Measurements from ENCODE around the gene ERF. TPM values are rescaled to one million over a fixed set of nuclear protein-coding genes. Genes with fewer than 3 reads are reported as not detected.

Gene ERF
- total RNA-seq, 1 experiment from 2014 or later, result 96.1 TPM

- ChIA-PET CTCF (no interaction called here), POLR2A (no interaction called here), RAD21 (ENCODE audit: low non-redundant PET in 1 of 2, low total read pairs in 2 of 2, uncharacterized antibody in 2 of 2, unreplicated experiment in 2 of 2) (no interaction called here)
- Histone ChIP-seq H3K79me2 (ENCODE audit: insufficient read depth, low read length) (peaks cover 16% of the 10 kb centered on the region), H3K9me2 (ENCODE audit: insufficient read depth) (no peaks in the 10 kb centered on the region), H3K36me3 (ENCODE audit: control insufficient read depth in 1 of 2, insufficient read depth in 2 of 2, low read length in 2 of 2) (peaks cover 3 to 5% of the 10 kb centered on the region in 2 experiments; a peak in 2 of 4 replicates), H3K4me2 (ENCODE audit: low read length) (no peak overlapping the region), H3K9me3 (ENCODE audit: control insufficient read depth in 1 of 2, insufficient read depth in 1 of 2, low read depth in 1 of 2, low read length in 2 of 2) (no peaks in the 10 kb centered on the region), H3K9ac (ENCODE audit: low read length) (no peak overlapping the region), H3K4me1 (ENCODE audit: control insufficient read depth in 1 of 2, insufficient read depth in 2 of 2, low read length in 2 of 2) (peaks cover 20 to 30% of the 10 kb centered on the region in 2 experiments), H4K20me1 (ENCODE audit: insufficient read depth) (no peaks in the 10 kb centered on the region), H3K4me3 (replicated peaks in 1 of 2; ENCODE audit: low read depth in 1 of 2, low read length in 2 of 2) (no peak overlapping the region), H3K27ac (ENCODE audit: low read depth, low read length) (no peak overlapping the region), H3K27me3 (ENCODE audit: insufficient read depth, low read length) (no peaks in the 10 kb centered on the region), H2AFZ (ENCODE audit: low read depth, low read length, poor library complexity, severe bottlenecking) (no peak overlapping the region)
- intact Hi-C loops (cut with micrococcal nuclease), result no loop called here
- DNase-seq (ENCODE audit: low read depth, low spot score) (no peak), ATAC-seq (no peak)
- no TSS peak for BruUV-seq (replicated peaks)
- TF ChIP-seq YY1 (IDR thresholded peaks at IDR 0.05; ENCODE audit: extremely low read depth, insufficient replicate concordance, low read depth, low read length) (no peak), POLR2A (IDR thresholded peaks at IDR 0.05; ENCODE audit: borderline replicate concordance, extremely low read depth, insufficient read depth, insufficient read length) (no peak), ZBTB33 (IDR thresholded peaks at IDR 0.05; ENCODE audit: extremely low read depth, insufficient replicate concordance, low read length) (no peak), ELF1 (IDR thresholded peaks at IDR 0.05; ENCODE audit: borderline replicate concordance, low read depth) (no peak), JUND (IDR thresholded peaks at IDR 0.05) (no peak)
Observed at GRCh38 chr19:42272535-42272897, 17.6 kb upstream of the ERF start.

GRCh38 chr19:42271861-42272534 is 17.1 kb upstream of the ERF start:
- no peak for ATAC-seq
- intact Hi-C loops (cut with micrococcal nuclease), result no loop called here
- no peaks in the 10 kb centered on the region for H3K9me2 ChIP-seq (ENCODE audit: insufficient read depth)
- POLR2A ChIA-PET, result no interaction called here
- peaks cover 3 to 5% of the 10 kb centered on the region in 2 experiments; a peak in 2 of 4 replicates for H3K36me3 ChIP-seq (ENCODE audit: control insufficient read depth in 1 of 2, insufficient read depth in 2 of 2, low read length in 2 of 2)
- no peaks in the 10 kb centered on the region for H3K27me3 ChIP-seq (ENCODE audit: insufficient read depth, low read length)
- CTCF ChIA-PET, result no interaction called here
- H3K27ac ChIP-seq (ENCODE audit: low read depth, low read length), result peak overlapping the region; percentile 90; the same call in 1 of the 2 replicates
- H3K9me3 ChIP-seq (ENCODE audit: control insufficient read depth in 1 of 2, insufficient read depth in 1 of 2, low read depth in 1 of 2, low read length in 2 of 2), result no peaks in the 10 kb centered on the region
- DNase-seq (ENCODE audit: low read depth, low spot score), result no peak
- H3K9ac ChIP-seq (ENCODE audit: low read length), result no peak overlapping the region
- no peaks in the 10 kb centered on the region for H4K20me1 ChIP-seq (ENCODE audit: insufficient read depth)
- no peak overlapping the region for H2AFZ ChIP-seq (ENCODE audit: low read depth, low read length, poor library complexity, severe bottlenecking)
- no peak overlapping the region for H3K4me2 ChIP-seq (ENCODE audit: low read length)
- H3K4me3 ChIP-seq (replicated peaks in 1 of 2; ENCODE audit: low read depth in 1 of 2, low read length in 2 of 2), result no peak overlapping the region
- BruUV-seq (replicated peaks), result no TSS peak
- H3K4me1 ChIP-seq (ENCODE audit: control insufficient read depth in 1 of 2, insufficient read depth in 2 of 2, low read length in 2 of 2), result peaks cover 23 to 32% of the 10 kb centered on the region in 2 experiments
- RAD21 ChIA-PET (ENCODE audit: low non-redundant PET in 1 of 2, low total read pairs in 2 of 2, uncharacterized antibody in 2 of 2, unreplicated experiment in 2 of 2), result no interaction called here
- H3K79me2 ChIP-seq (ENCODE audit: insufficient read depth, low read length), result peaks cover 16% of the 10 kb centered on the region
- TF ChIP-seq EGR1 (IDR thresholded peaks at IDR 0.05; ENCODE audit: low read depth), result no peak
- TF ChIP-seq CTCF (IDR thresholded peaks at IDR 0.05 in 2 of 3, conservative IDR thresholded peaks at IDR 0.05 in 1 of 3; ENCODE audit: borderline replicate concordance in 1 of 3, insufficient read depth in 1 of 3, low read depth in 2 of 3, low read length in 2 of 3), result no peak
- TF ChIP-seq RAD21 (IDR thresholded peaks at IDR 0.05; ENCODE audit: low read depth), result no peak
- no peak for TF ChIP-seq MAX (IDR thresholded peaks at IDR 0.05)
- TF ChIP-seq FOSL1 (IDR thresholded peaks at IDR 0.05; ENCODE audit: low read depth), result no peak
- no peak for TF ChIP-seq ZBTB33 (IDR thresholded peaks at IDR 0.05; ENCODE audit: extremely low read depth, insufficient replicate concordance, low read length)
- no peak for TF ChIP-seq POLR2A (IDR thresholded peaks at IDR 0.05; ENCODE audit: borderline replicate concordance, extremely low read depth, insufficient read depth, insufficient read length)
- no peak for TF ChIP-seq TCF7L2 (IDR thresholded peaks at IDR 0.05; ENCODE audit: borderline replicate concordance, extremely low read depth, insufficient read depth, insufficient read length)
- no peak for TF ChIP-seq SIN3A (IDR thresholded peaks at IDR 0.05; ENCODE audit: low read depth)
- no peak for TF ChIP-seq CBX3 (IDR thresholded peaks at IDR 0.05; ENCODE audit: low read depth)
